GM12878 (cell line): ENCODE measurements around the gene MICALL2. TPM values are rescaled to one million over a fixed set of nuclear protein-coding genes. Genes with fewer than 3 reads are reported as not detected.

ENCODE experiments used
- ATAC-seq: fragments of 200-7000 bp; cut with Tn5 transposase; 3 replicates; pipeline ENCODE4 v1.9.1; 2020; ENCODE audit warnings: mild to moderate bottlenecking, moderate library complexity
- BruUV-seq: library from RNA; stranded (reverse); fragments of 400-500 nt; replicated peaks from 2 replicates; lab custom pipeline; 2021; lab: Mats Ljungman, UMichigan
- CTCF ChIA-PET: fragments of 300-600 bp; sonication (Branson Sonifier 250); formaldehyde crosslinking; extraction: SDS; loops from one replicate; lab custom pipeline; 2021; ENCODE audit warnings: inconsistent platforms; lab: Yijun Ruan, JAX
- POLR2A ChIA-PET: fragments of 350-600 bp; formaldehyde crosslinking; extraction: SDS; loops from one replicate; lab custom pipeline; 2021; ENCODE audit warnings: inconsistent platforms; lab: Charles Lee
- RAD21 ChIA-PET: fragments of 300-600 bp; sonication (Branson Sonifier 250); formaldehyde crosslinking; loops from one replicate; lab custom pipeline; 2023; ENCODE audit warnings: antibody characterized with exemption; ENCODE audit not compliant: unreplicated experiment; lab: Charles Lee
- SMC1A ChIA-PET: fragments of 300-600 bp; sonication (Branson Sonifier 250); formaldehyde crosslinking; loops from one replicate; lab custom pipeline; 2023; ENCODE audit not compliant: unreplicated experiment, uncharacterized antibody; lab: Charles Lee
- DNase-seq: peaks from one replicate; pipeline ENCODE4 v3.0.0-alpha.2; 2011; ENCODE audit warnings: low read depth, low spot score
- FAIRE-seq: peaks from 3 replicates; lab custom pipeline; 2011; peaks lifted over from hg19 to GRCh38; lab: Jason Lieb, UNC
- H2AFZ ChIP-seq: 2 replicates; pipeline ENCODE4 v1.6.0; 2011; ENCODE audit warnings: low read depth, low read length, control low read depth; ENCODE audit not compliant: control insufficient read depth
- H3K27ac ChIP-seq: 2 replicates; pipeline ENCODE4 v1.5.1; 2011; ENCODE audit warnings: control low read depth; ENCODE audit not compliant: control insufficient read depth, insufficient read depth
- H3K27me3 ChIP-seq, 2 experiments: replicated peaks in 1 of 2; 2 replicates each; pipeline versions ENCODE4 v1.6.0 to v1.6.1; 2011; ENCODE audit warnings: low read length in 1 of 2; ENCODE audit not compliant: control insufficient read depth in 2 of 2, insufficient read depth in 2 of 2
- H3K36me3 ChIP-seq, 2 experiments: 2 replicates each; pipeline ENCODE4 v1.5.1; 2011; ENCODE audit warnings: low read length in 1 of 2; ENCODE audit not compliant: control insufficient read depth in 2 of 2, insufficient read depth in 2 of 2
- H3K4me1 ChIP-seq: 2 replicates; pipeline ENCODE4 v1.6.1; 2011; ENCODE audit warnings: mild to moderate bottlenecking, low read length, moderate library complexity, mixed read lengths; ENCODE audit not compliant: control insufficient read depth, insufficient read depth
- H3K4me2 ChIP-seq: 2 replicates; pipeline ENCODE4 v1.6.0; 2011; ENCODE audit warnings: control low read depth; ENCODE audit not compliant: control insufficient read depth, insufficient read depth
- H3K4me3 ChIP-seq: fragments of 200-600 bp; sonication (generic); 2 replicates; pipeline ENCODE4 v1.5.1; 2016
- H3K79me2 ChIP-seq: 2 replicates; pipeline ENCODE4 v1.6.0; 2011; ENCODE audit warnings: low read length; ENCODE audit not compliant: control insufficient read depth, insufficient read depth
- H3K9ac ChIP-seq: 2 replicates; pipeline ENCODE4 v1.8.0; 2011; ENCODE audit warnings: low read length, control low read depth, mixed read lengths; ENCODE audit not compliant: control insufficient read depth, insufficient read depth
- H3K9me3 ChIP-seq: replicated peaks from 3 replicates; pipeline ENCODE4 v1.5.1; 2011; ENCODE audit warnings: mild to moderate bottlenecking, low read length; ENCODE audit not compliant: control insufficient read depth, insufficient read depth
- H4K20me1 ChIP-seq: 2 replicates; pipeline ENCODE4 v1.6.0; 2011; ENCODE audit not compliant: control insufficient read depth, insufficient read depth
- CBX5 ChIP-seq: sonication (generic); IDR thresholded peaks from 2 replicates; pipeline ENCODE4 v1.6.1; 2016; ENCODE audit warnings: low read depth, moderate library complexity, mild to moderate bottlenecking, inconsistent platforms
- NFXL1 ChIP-seq: fragments of 450-650 bp; IDR thresholded peaks from 2 replicates; pipeline ENCODE4 v1.6.1; 2017; ENCODE audit warnings: antibody characterized with exemption, mild to moderate bottlenecking, borderline replicate concordance
- PAX8 ChIP-seq: fragments of 450-650 bp; IDR thresholded peaks from 2 replicates; pipeline ENCODE4 v1.6.1; 2017; ENCODE audit warnings: mild to moderate bottlenecking, moderate library complexity
- RELB ChIP-seq: fragments of 450-650 bp; IDR thresholded peaks from 2 replicates; pipeline ENCODE4 v1.6.1; 2017; ENCODE audit warnings: low read depth, mild to moderate bottlenecking, moderate library complexity
- SMC3 ChIP-seq: IDR thresholded peaks from 2 replicates; pipeline ENCODE4 v1.6.1; 2011; ENCODE audit warnings: low read length, improper control_type of control experiment, borderline replicate concordance
- TBL1XR1 ChIP-seq: IDR thresholded peaks from 2 replicates; pipeline ENCODE4 v1.6.1; 2012; ENCODE audit warnings: low read depth, low read length, improper control_type of control experiment
- TCF3 ChIP-seq: IDR thresholded peaks from 2 replicates; pipeline ENCODE4 v1.6.1; 2012; ENCODE audit warnings: low read depth, mild to moderate bottlenecking, low read length, borderline replicate concordance; ENCODE audit not compliant: insufficient read depth
- ZBED1 ChIP-seq: IDR thresholded peaks from 2 replicates; pipeline ENCODE4 v1.6.1; 2016; ENCODE audit warnings: borderline replicate concordance
- ZNF274 ChIP-seq: IDR thresholded peaks from one replicate; pipeline ENCODE4 v1.8.0; 2011; ENCODE audit not compliant: insufficient read length, insufficient read depth
- ZNF687 ChIP-seq: fragments of 450-650 bp; IDR thresholded peaks from 2 replicates; pipeline ENCODE4 v1.6.1; 2017; ENCODE audit warnings: mild to moderate bottlenecking, moderate library complexity
- WGBS: methylation state at CpG from one replicate; pipeline ENCODE4 v1.1.6; 2016; ENCODE audit warnings: low lambda C conversion rate; ENCODE audit not compliant: insufficient replicate concordance, insufficient coverage; ENCODE audit errors: missing lambda C conversion rate; 5-methylcytosine and 5-hydroxymethylcytosine counted together
- in situ Hi-C: fragments of 300-500 bp; cut with MboI; formaldehyde crosslinking; loops from 9 replicates; pipeline ENCODE4 v1.14.3; 2018; ENCODE audit warnings: mixed read lengths
- intact Hi-C: fragments of 100-400 bp; cut with micrococcal nuclease; formaldehyde crosslinking; loops from one replicate; pipeline ENCODE4 v1.14.2; 2022; ENCODE audit not compliant: unreplicated experiment
- polyA plus RNA-seq, 11 experiments: library from polyadenylated mRNA; depleted of rRNA in 4 of 11; unstranded in 6 of 11; stranded (reverse) in 5 of 11; fragments of >200 nt; fragmentation: Nextera tagmentation in 4 of 11; fragmentation: Illumina TruSeq in 1 of 11; extraction: Ambion mirVana in 4 of 11; extraction: Trizol in 1 of 11; gene quantifications; 1 replicate in 1 of 11; 2 replicates in 10 of 11; pipeline versions ENCODE4 v1.2.1 to v1.2.3, GENCODE V29; 2011 to 2016; ENCODE audit warnings: inconsistent platforms in 2 of 11, missing spikeins in 2 of 11, low read depth in 1 of 11
- total RNA-seq, 4 experiments: library from RNA; depleted of rRNA in 3 of 4; stranded (reverse); fragments of >200 nt in 3 of 4; fragmentation: Illumina TruSeq in 1 of 4; extraction: Trizol in 1 of 4; gene quantifications; 2 replicates each; pipeline versions ENCODE4 v1.2.1 to v1.2.3, GENCODE V29; 2013 to 2021

The MICALL2 gene
- total and polyA plus RNA-seq, 10 of the 15 experiments (the other 5 are each of a cell fraction or from before 2014, with no cell fraction given): 0.04 to 1.7 (median 0.83) TPM; not detected in 3

GRCh38 chr7:1415389-1415990, 43.8 kb downstream of the MICALL2 start:
- H3K27ac ChIP-seq: no peak overlapping the region
- no peak overlapping the region for H3K9ac ChIP-seq
- H3K9me3 ChIP-seq: no peaks in the 10 kb centered on the region
- TF ChIP-seq PAX8 (no peak), ZNF274 (no peak), ZNF687 (no peak), NFXL1 (no peak), RELB (no peak), TBL1XR1 (no peak), TCF3 (no peak), ZBED1 (no peak), CBX5 (no peak), SMC3 (no peak)
- ATAC-seq (no peak), FAIRE-seq (no peak), DNase-seq (no peak)
- ChIA-PET RAD21 (no interaction called here), POLR2A (no interaction called here), SMC1A (no interaction called here), CTCF (no interaction called here)
- in situ Hi-C loops (no loop called here), intact Hi-C loops (no loop called here)
- H3K4me3 ChIP-seq: no peak overlapping the region
- no peaks in the 10 kb centered on the region for H3K27me3 ChIP-seq
- no peak overlapping the region for H3K4me2 ChIP-seq
- H3K79me2 ChIP-seq: no peaks in the 10 kb centered on the region
- no peaks in the 10 kb centered on the region for H3K36me3 ChIP-seq
- no peak overlapping the region for H2AFZ ChIP-seq
- WGBS: 40% methylated on average over 1 of the region's 2 CpGs
- BruUV-seq: no TSS peak
- no peaks in the 10 kb centered on the region for H4K20me1 ChIP-seq
- H3K4me1 ChIP-seq: peaks cover 11% of the 10 kb centered on the region
